GM18505 (cell line): ENCODE results near the gene QPCT.
"Not testable (repeated sequence)": the region's sequence is repeated elsewhere in the genome, so short reads cannot be mapped to it uniquely, and the experiment has no call there.

Source experiments
- ATAC-seq: cut with Tn5 transposase; IDR thresholded peaks from one replicate; pipeline ENCODE4 v1.9.1; 2021; ENCODE audit not compliant: unreplicated experiment
- POLR2A ChIP-seq: IDR thresholded peaks from 4 replicates; pipeline ENCODE4 v1.6.1; 2011; ENCODE audit warnings: borderline replicate concordance; ENCODE audit not compliant: insufficient read depth, insufficient read length; ENCODE audit errors: extremely low read depth

Gene QPCT

DNA sequence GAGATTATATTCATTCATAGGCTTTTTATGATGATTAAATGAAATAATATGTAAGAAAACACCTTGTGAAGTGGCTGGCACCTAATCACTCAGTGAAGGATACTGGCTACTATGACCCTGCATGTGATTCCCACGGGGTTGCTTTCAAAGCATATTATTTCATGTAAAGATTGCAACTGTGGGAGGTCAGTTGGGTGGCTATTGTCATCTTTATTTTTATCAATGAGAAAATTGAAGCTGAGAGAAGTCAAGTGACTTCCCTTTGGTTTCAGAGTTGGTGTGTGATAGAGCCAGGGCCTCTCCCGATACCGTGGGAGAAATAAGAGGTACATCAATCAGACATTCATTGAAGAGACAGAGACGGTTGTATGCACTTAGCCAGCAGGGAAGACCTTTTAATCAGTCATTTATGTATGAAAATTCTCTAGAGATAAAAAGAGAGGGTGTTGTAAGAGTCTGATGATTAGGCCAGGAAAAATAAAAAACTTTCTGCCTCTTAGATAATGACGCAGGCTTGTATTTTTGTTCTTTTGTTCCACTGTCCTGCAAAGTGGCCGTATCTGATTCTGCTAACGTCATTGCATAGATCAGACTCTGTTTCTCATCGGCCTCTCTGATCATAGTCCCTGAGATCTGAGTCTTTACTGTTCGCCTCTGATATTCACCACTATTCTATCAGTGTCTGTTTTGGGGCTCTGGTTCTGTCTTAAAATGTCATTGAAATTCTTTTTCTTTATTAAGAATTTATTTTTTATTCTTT is 50.5 kb downstream of the QPCT start:
- no peak for ATAC-seq
- no peak for TF ChIP-seq POLR2A

DNA sequence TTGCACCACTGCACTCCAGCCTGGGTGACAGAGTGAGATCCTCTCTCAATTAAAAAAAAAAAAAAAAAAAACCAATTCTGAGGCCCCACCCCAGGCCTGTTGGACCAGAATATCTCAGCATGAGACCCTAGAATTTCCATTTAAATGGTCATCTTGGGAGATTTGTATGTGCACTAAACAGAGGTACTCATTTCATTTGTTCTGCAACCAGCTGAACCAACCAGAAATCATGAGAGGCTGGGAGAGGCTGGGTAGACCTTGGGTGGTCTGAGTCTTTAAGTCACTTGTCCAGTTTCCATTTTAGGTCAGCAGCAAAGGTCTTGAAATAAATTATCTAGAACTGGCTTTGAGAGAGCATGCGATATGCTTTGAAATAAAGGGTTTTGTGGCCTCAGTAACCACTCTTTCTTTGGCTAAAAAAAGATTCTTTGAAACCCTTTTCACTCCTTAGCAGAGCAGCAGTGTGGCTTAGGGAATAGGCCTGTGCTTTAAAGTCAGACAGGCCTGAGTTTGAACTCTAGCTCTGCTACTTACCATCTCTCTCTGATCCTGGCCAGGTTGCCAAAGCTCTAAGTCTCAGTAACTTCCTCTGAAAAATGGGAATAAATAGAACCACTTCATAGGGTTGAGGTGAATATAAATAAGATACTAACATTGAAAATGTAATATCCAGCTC is 52.6 kb downstream of the QPCT start:
- TF ChIP-seq POLR2A: no peak
- ATAC-seq: no peak

- TF ChIP-seq POLR2A: no peak
- ATAC-seq: no peak
Measured at GRCh38 chr2:37398990-37399389, 54.6 kb downstream of the QPCT start.

DNA sequence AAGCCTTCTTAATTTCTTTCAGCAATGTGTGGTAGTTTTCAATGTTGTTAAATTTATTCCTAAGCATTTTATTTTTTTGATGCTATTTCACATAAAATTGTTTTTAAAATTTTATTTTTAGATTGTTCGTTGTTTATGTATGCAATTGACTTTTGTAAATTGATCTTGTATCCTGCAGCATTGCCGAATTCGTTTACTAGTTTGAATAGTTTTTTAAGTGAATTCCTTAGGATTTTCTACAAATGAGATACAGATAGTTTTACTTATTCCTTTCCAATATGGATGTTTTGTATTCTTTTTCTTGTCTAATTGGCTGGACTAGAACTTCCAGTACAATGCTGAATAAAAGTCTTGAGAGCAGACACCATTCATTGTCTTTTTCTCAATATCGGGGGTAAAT is 55.6 kb downstream of the QPCT start:
- no peak for TF ChIP-seq POLR2A
- no peak for ATAC-seq

- ATAC-seq: no peak
- no peak for TF ChIP-seq POLR2A
Measured at GRCh38 chr2:37402636-37403035, 58.2 kb downstream of the QPCT start.

DNA sequence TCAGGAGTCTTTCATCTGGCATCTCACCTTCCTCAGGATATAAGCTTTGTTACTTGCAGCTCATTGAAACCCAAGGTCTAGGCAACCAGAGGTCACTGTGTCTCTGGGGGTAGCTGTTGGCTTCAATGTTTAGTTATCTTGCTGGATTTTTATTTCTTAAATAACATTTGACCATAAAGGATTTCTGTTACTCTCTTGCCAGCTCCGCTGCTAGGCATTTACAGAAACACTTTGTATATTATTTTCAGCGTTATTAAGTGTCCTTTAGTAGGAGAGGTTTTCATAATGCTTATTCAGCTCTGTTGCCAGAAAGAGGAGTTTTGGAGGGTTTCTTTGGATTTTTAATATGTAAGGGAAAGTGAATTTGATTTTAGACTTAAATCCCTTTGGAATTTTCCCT is 61.4 kb downstream of the QPCT start:
- no peak for ATAC-seq
- TF ChIP-seq POLR2A: no peak

GRCh38 chr2:37412231-37412630 is 67.8 kb downstream of the QPCT start:
- no peak for ATAC-seq
- TF ChIP-seq POLR2A: no peak

DNA sequence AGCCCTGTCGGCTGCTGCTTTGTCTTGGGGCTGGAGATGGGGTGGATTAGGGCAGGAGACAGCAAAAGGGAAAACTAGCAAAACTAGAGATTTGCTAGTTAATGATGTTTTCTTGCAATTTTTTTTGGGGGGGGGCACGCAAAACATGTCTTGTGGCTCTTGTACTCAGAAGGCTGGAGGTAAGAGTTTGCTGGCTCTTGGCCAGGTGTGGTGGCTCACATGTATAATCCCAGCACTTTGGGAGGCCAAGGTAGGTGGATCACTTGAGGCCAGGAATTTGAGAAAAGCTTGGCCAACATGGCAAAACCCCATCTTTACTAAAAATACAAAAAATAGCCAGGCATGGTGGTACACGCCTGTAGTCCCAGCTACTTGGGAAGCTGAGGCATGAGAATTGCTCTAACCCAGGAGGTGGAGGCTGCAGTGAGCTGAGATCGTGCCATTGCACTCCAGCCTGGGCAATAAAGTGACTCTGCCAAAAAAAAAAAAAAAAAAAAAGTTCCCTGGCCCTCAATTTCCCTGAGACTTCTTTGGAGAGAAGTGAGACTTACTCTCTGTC is 69.6 kb downstream of the QPCT start:
- ATAC-seq: not testable (repeated sequence)

- TF ChIP-seq POLR2A: no peak
- no peak for ATAC-seq
Measured at GRCh38 chr2:37414470-37414949, 70.1 kb downstream of the QPCT start.

GRCh38 chr2:37415128-37415820 is 70.8 kb downstream of the QPCT start:
- no peak for ATAC-seq
- TF ChIP-seq POLR2A: no peak

DNA sequence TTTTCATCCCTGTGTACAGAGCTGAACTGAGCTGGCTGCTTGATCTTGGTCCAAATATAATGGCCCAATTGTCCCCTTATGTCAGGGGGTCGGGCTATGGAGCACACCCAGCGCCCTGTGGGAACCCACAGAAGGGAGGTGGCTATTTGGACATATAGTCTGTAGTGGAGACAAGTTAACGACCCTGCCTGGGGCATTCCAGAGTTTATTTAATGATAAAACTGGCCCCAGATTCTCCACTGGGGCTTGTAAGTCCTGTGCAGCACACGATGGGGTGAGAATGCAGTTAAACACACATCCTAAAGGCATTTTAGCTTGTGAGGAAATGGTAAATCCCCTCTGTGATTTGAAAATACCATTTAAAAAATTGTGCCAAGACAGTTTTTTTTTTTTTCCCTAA is 72.9 kb downstream of the QPCT start:
- TF ChIP-seq POLR2A: no peak
- ATAC-seq: no peak

DNA sequence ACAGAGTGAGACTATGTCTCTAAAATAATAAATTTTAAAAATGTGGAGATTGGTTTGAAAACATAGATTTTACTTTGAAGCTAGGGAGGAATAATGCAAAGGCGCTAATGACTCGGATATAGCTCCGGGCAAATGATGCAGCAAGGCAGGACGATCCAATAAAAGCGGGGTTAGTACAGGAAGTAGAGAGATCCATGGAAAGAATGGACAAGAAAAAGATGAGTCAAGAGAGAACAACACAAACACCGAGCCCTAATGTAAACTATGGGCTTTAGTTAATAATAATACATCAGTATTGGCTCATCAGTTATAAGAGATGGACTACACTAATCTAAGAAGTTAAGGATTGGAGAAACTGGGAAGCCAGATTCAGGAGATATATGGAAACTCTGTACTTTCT is 74.5 kb downstream of the QPCT start:
- TF ChIP-seq POLR2A: no peak
- no peak for ATAC-seq

- TF ChIP-seq POLR2A: no peak
- no peak for ATAC-seq
Measured at GRCh38 chr2:37421686-37422085, 77.3 kb downstream of the QPCT start.
